GM23248 (cell line): ENCODE data around the gene SLC38A6. TPM values are rescaled to one million over a fixed set of nuclear protein-coding genes. Genes with fewer than 3 reads are reported as not detected.
A peak's percentile ranks its signal among the peaks of the same experiment; 100 is the strongest.

Source experiments
- DNase-seq: peaks from one replicate; pipeline ENCODE4 v3.0.0-alpha.2; 2015
- H2AFZ ChIP-seq: fragments of 200-600 bp; sonication (generic); 2 replicates; pipeline ENCODE4 v1.6.1; 2016; ENCODE audit warnings: antibody characterized with exemption
- H3F3A ChIP-seq: fragments of 200-600 bp; sonication (generic); 2 replicates; pipeline ENCODE4 v1.6.1; 2016; ENCODE audit warnings: mild to moderate bottlenecking, antibody characterized with exemption, mixed run types; ENCODE audit not compliant: insufficient read depth
- H3K27ac ChIP-seq: fragments of 200-600 bp; sonication (generic); 2 replicates; pipeline ENCODE4 v1.5.1; 2016; ENCODE audit warnings: mild to moderate bottlenecking
- H3K27me3 ChIP-seq: fragments of 200-600 bp; sonication (generic); replicated peaks from 2 replicates; pipeline ENCODE4 v1.6.1; 2016; ENCODE audit warnings: mild to moderate bottlenecking; ENCODE audit not compliant: insufficient read depth
- H3K36me3 ChIP-seq: fragments of 200-600 bp; sonication (generic); 2 replicates; pipeline ENCODE4 v1.6.1; 2016; ENCODE audit warnings: low read depth, mild to moderate bottlenecking
- H3K4me1 ChIP-seq: fragments of 200-600 bp; sonication (generic); 2 replicates; pipeline ENCODE4 v1.6.1; 2016; ENCODE audit warnings: mild to moderate bottlenecking; ENCODE audit not compliant: insufficient read depth
- H3K4me2 ChIP-seq: fragments of 200-600 bp; sonication (generic); one replicate; pipeline ENCODE4 v1.6.1; 2016; ENCODE audit warnings: mild to moderate bottlenecking; ENCODE audit not compliant: unreplicated experiment
- H3K4me3 ChIP-seq: fragments of 200-600 bp; sonication (generic); 2 replicates; pipeline ENCODE4 v1.5.1; 2016; ENCODE audit warnings: mild to moderate bottlenecking
- H3K79me2 ChIP-seq: fragments of 200-600 bp; sonication (generic); 2 replicates; pipeline ENCODE4 v1.6.1; 2016; ENCODE audit warnings: mild to moderate bottlenecking; ENCODE audit not compliant: insufficient read depth
- H3K9ac ChIP-seq: fragments of 200-600 bp; sonication (generic); 2 replicates; pipeline ENCODE4 v1.6.1; 2016; ENCODE audit warnings: mild to moderate bottlenecking
- H3K9me2 ChIP-seq: fragments of 200-600 bp; sonication (generic); 2 replicates; pipeline ENCODE4 v1.6.1; 2016; ENCODE audit warnings: mixed run types, mild to moderate bottlenecking, moderate library complexity; ENCODE audit not compliant: insufficient read depth
- H3K9me3 ChIP-seq: fragments of 200-600 bp; sonication (generic); one replicate; pipeline ENCODE4 v1.6.1; 2017; ENCODE audit warnings: low read depth
- H4K20me1 ChIP-seq: fragments of 200-600 bp; sonication (generic); 2 replicates; pipeline ENCODE4 v1.6.0; 2016; ENCODE audit not compliant: insufficient read depth
- EZH2 ChIP-seq: fragments of 200-600 bp; sonication (generic); IDR thresholded peaks from 2 replicates; pipeline ENCODE4 v1.6.1; 2018; ENCODE audit warnings: antibody characterized with exemption, mild to moderate bottlenecking; ENCODE audit not compliant: insufficient read depth, poor library complexity, severe bottlenecking
- EZH2phosphoT487 ChIP-seq: fragments of 200-600 bp; sonication (generic); IDR thresholded peaks from 2 replicates; pipeline ENCODE4 v1.6.1; 2018; ENCODE audit warnings: antibody characterized with exemption, moderate library complexity, mild to moderate bottlenecking, low read depth; ENCODE audit not compliant: insufficient read depth
- WGBS, 2 experiments: methylation state at CpG; one replicate each; pipeline ENCODE4 v1.1.6; 2015 to 2017; ENCODE audit warnings: low lambda C conversion rate in 2 of 2, low coverage in 1 of 2; ENCODE audit errors: missing lambda C conversion rate in 2 of 2; 5-methylcytosine and 5-hydroxymethylcytosine counted together
- in situ Hi-C: fragments of 300-500 bp; cut with MboI; formaldehyde crosslinking; loops from 2 replicates; pipeline ENCODE4 v1.15.0; 2020
- polyA plus RNA-seq: library from polyadenylated mRNA; unstranded; fragments of >200 nt; fragmentation: Nextera tagmentation; extraction: Ambion mirVana; gene quantifications from 2 replicates; pipeline ENCODE4 v1.2.1, GENCODE V29; 2016
- total RNA-seq: library from RNA; depleted of rRNA; stranded (reverse); fragments of >200 nt; shearing (Covaris generic); gene quantifications from 2 replicates; pipeline ENCODE4 v1.2.3, GENCODE V29; 2014

The SLC38A6 gene
- total and polyA plus RNA-seq, 2 experiments from 2014 or later, result 21.5 to 29.8 TPM

- H3K27me3 ChIP-seq, result no peaks in the 10 kb centered on the region
- DNase-seq, result peak; percentile 87
- H3K36me3 ChIP-seq, result no peaks in the 10 kb centered on the region
- H3K27ac ChIP-seq, result peak overlapping the region; percentile 66
- H3F3A ChIP-seq, result peaks cover 10% of the 10 kb centered on the region; the same call in 1 of the 2 replicates
- no peaks in the 10 kb centered on the region for H4K20me1 ChIP-seq
- TF ChIP-seq EZH2phosphoT487, result no peak
- no peak for TF ChIP-seq EZH2
- in situ Hi-C loops, result no loop called here
- H3K9me3 ChIP-seq, result no peaks in the 10 kb centered on the region
- H3K4me1 ChIP-seq, result peaks cover 16% of the 10 kb centered on the region
- peaks cover 5% of the 10 kb centered on the region; the same call in 1 of the 2 replicates for H3K79me2 ChIP-seq
- H3K9me2 ChIP-seq, result no peaks in the 10 kb centered on the region
- H3K4me2 ChIP-seq, result peak overlapping the region; percentile 99
- peak overlapping the region; percentile 56 for H3K9ac ChIP-seq
- peak overlapping the region; percentile 27; the same call in 1 of the 2 replicates for H2AFZ ChIP-seq
- H3K4me3 ChIP-seq, result peak overlapping the region; percentile 63
- WGBS, 2 experiments, result 19 to 22% methylated on average over 7 of the region's 7 CpGs
Observed at GRCh38 chr14:61025251-61026223, 44.5 kb downstream of the SLC38A6 start.

DNA sequence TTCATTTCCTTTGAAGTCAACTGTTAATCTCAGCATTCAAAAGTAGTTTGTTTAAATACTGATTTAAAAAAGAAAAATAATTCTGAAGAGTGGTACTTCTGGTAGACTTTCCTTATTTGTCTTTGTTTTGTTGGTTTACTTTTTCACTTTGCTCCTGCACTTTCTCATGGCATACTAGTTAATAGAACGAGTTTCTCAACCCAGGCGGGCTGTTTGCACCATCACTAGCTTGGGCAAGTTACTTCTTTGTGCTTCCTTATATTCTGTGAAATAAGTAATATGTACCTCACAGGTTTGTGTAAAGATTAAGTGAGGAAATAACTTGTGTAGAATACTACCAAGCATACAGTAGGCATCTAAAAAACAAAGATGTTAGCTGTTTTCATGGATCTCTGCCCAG, 45.5 kb downstream of the SLC38A6 start:
- Histone ChIP-seq H3K79me2 (peaks cover 5% of the 10 kb centered on the region; the same call in 1 of the 2 replicates), H3K9me3 (no peaks in the 10 kb centered on the region), H3K9ac (no peak overlapping the region), H3K36me3 (no peaks in the 10 kb centered on the region), H3K27me3 (no peaks in the 10 kb centered on the region), H3F3A (peaks cover 10% of the 10 kb centered on the region; the same call in 1 of the 2 replicates), H3K27ac (0 out of 2 replicates have a peak overlapping the region, but pooled peaks have one; percentile 66), H4K20me1 (no peaks in the 10 kb centered on the region), H3K4me2 (peak overlapping the region; percentile 99), H2AFZ (no peak overlapping the region), H3K4me1 (peaks cover 16% of the 10 kb centered on the region), H3K4me3 (no peak overlapping the region), H3K9me2 (no peaks in the 10 kb centered on the region)
- 97 to 100% methylated on average over 2 of the region's 2 CpGs for WGBS, 2 experiments
- in situ Hi-C loops, result no loop called here
- no peak for DNase-seq
- TF ChIP-seq EZH2 (no peak), EZH2phosphoT487 (no peak)

GRCh38 chr14:61031026-61031425, 50.0 kb downstream of the SLC38A6 start:
- peaks cover 5% of the 10 kb centered on the region; the same call in 1 of the 2 replicates for H3K79me2 ChIP-seq
- in situ Hi-C loops, result no loop called here
- DNase-seq, result no peak
- no peaks in the 10 kb centered on the region for H3K9me2 ChIP-seq
- no peaks in the 10 kb centered on the region for H3K36me3 ChIP-seq
- H3K9me3 ChIP-seq, result no peaks in the 10 kb centered on the region
- no peaks in the 10 kb centered on the region for H4K20me1 ChIP-seq
- no peak overlapping the region for H3K9ac ChIP-seq
- H3K4me2 ChIP-seq, result no peak overlapping the region
- H2AFZ ChIP-seq, result no peak overlapping the region
- TF ChIP-seq EZH2 (no peak), EZH2phosphoT487 (no peak)
- H3K4me3 ChIP-seq, result no peak overlapping the region
- H3K27ac ChIP-seq, result no peak overlapping the region
- H3F3A ChIP-seq, result peaks cover 9% of the 10 kb centered on the region; the same call in 1 of the 2 replicates
- no peaks in the 10 kb centered on the region for H3K27me3 ChIP-seq
- peaks cover 29% of the 10 kb centered on the region for H3K4me1 ChIP-seq

DNA sequence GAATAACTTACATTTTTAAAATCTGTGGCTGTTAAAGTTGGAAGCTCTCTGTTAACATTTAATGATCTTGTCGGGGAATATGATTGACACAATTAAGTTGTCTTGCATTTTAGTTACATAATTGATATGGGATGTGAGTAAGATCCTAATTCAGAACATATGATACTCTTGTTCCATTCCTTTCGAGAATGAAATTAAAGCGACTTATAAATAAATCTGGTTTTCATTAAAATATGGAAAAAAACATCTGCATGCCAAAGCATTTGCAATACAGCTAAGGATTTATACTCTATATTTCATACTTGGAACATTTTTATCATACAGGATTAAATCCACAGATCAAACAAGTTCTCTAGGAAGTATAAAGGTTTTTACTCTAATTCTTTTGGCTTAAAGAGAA, 52.0 kb downstream of the SLC38A6 start:
- Histone ChIP-seq H3K4me1 (peaks cover 20% of the 10 kb centered on the region), H3K79me2 (no peaks in the 10 kb centered on the region), H3K9me3 (no peaks in the 10 kb centered on the region), H3K27me3 (no peaks in the 10 kb centered on the region), H3K4me3 (no peak overlapping the region), H3K9me2 (no peaks in the 10 kb centered on the region), H3K27ac (0 out of 2 replicates have a peak overlapping the region, but pooled peaks have one; percentile 29), H4K20me1 (no peaks in the 10 kb centered on the region), H3K4me2 (peak overlapping the region; percentile 73), H3K36me3 (no peaks in the 10 kb centered on the region), H3F3A (peaks cover 6% of the 10 kb centered on the region; the same call in 1 of the 2 replicates), H3K9ac (0 out of 2 replicates have a peak overlapping the region, but pooled peaks have one; percentile 12), H2AFZ (no peak overlapping the region)
- TF ChIP-seq EZH2 (no peak), EZH2phosphoT487 (no peak)
- 6 to 8% methylated on average over 3 of the region's 3 CpGs for WGBS, 2 experiments
- in situ Hi-C loops, result no loop called here
- peak; percentile 47 for DNase-seq
